Neural progenitor cell (in vitro differentiated cells): ENCODE results near the gene KCNMB2. TPM values are rescaled to one million over a fixed set of nuclear protein-coding genes. Genes with fewer than 3 reads are reported as not detected.

ENCODE experiments used
- DNase-seq: peaks from one replicate; pipeline ENCODE4 v3.0.0-alpha.2; 2016; ENCODE audit warnings: low spot score
- H2AFZ ChIP-seq: fragments of 200-600 bp; sonication (generic); replicated peaks from 2 replicates; pipeline ENCODE4 v1.6.1; 2016; ENCODE audit warnings: antibody characterized with exemption
- H3F3A ChIP-seq: fragments of 200-600 bp; sonication (generic); 2 replicates; pipeline ENCODE4 v1.6.1; 2016; ENCODE audit warnings: antibody characterized with exemption, low read depth
- H3K27ac ChIP-seq: fragments of 200-600 bp; sonication (generic); 2 replicates; pipeline ENCODE4 v1.5.1; 2016; ENCODE audit warnings: mild to moderate bottlenecking
- H3K27me3 ChIP-seq: fragments of 200-600 bp; sonication (generic); 2 replicates; pipeline ENCODE4 v1.6.1; 2016; ENCODE audit warnings: mild to moderate bottlenecking, moderate library complexity
- H3K36me3 ChIP-seq: fragments of 200-600 bp; sonication (generic); 2 replicates; pipeline ENCODE4 v1.5.1; 2016
- H3K4me1 ChIP-seq: fragments of 200-600 bp; sonication (generic); 2 replicates; pipeline ENCODE4 v1.6.1; 2016; ENCODE audit warnings: mixed run types
- H3K4me2 ChIP-seq: fragments of 200-600 bp; sonication (generic); 2 replicates; pipeline ENCODE4 v1.6.1; 2016
- H3K4me3 ChIP-seq: fragments of 200-600 bp; sonication (generic); 2 replicates; pipeline ENCODE4 v1.5.1; 2016
- H3K79me2 ChIP-seq: fragments of 200-600 bp; sonication (generic); 2 replicates; pipeline ENCODE4 v1.6.1; 2016; ENCODE audit warnings: low read depth
- H3K9ac ChIP-seq: fragments of 200-600 bp; sonication (generic); 2 replicates; pipeline ENCODE4 v1.6.1; 2016
- H3K9me3 ChIP-seq: fragments of 200-600 bp; sonication (generic); 2 replicates; pipeline ENCODE4 v1.5.1; 2016; ENCODE audit warnings: low read depth
- H4K20me1 ChIP-seq: fragments of 200-600 bp; sonication (generic); 2 replicates; pipeline ENCODE4 v1.6.1; 2016; ENCODE audit warnings: low read depth
- H3K27ac Mint-ChIP-seq: 3 replicates; pipeline ENCODE4 v1.8.0; 2021; ENCODE audit warnings: mixed read lengths
- H3K27me3 Mint-ChIP-seq: 2 replicates; pipeline ENCODE4 v1.8.0; 2022; ENCODE audit warnings: low read depth, mild to moderate bottlenecking, inconsistent platforms, moderate library complexity, mixed read lengths; ENCODE audit not compliant: insufficient read depth
- H3K36me3 Mint-ChIP-seq: 3 replicates; pipeline ENCODE4 v1.8.0; 2021; ENCODE audit warnings: mixed read lengths
- H3K4me1 Mint-ChIP-seq: 3 replicates; pipeline ENCODE4 v1.8.0; 2021; ENCODE audit warnings: mixed read lengths
- H3K4me3 Mint-ChIP-seq: 3 replicates; pipeline ENCODE4 v1.8.0; 2021; ENCODE audit warnings: mild to moderate bottlenecking, moderate library complexity, mixed read lengths
- H3K9me3 Mint-ChIP-seq: 3 replicates; pipeline ENCODE4 v1.8.0; 2020; ENCODE audit warnings: mixed read lengths
- EZH2 ChIP-seq: fragments of 200-600 bp; sonication (generic); IDR thresholded peaks from 2 replicates; pipeline ENCODE4 v1.6.1; 2017; ENCODE audit warnings: antibody characterized with exemption, mild to moderate bottlenecking, moderate library complexity
- EZH2phosphoT487 ChIP-seq: fragments of 200-600 bp; sonication (generic); IDR thresholded peaks from 2 replicates; pipeline ENCODE4 v1.6.1; 2017; ENCODE audit warnings: antibody characterized with exemption
- total RNA-seq: library from RNA; depleted of rRNA; stranded (reverse); fragments of >200 nt; gene quantifications from 2 replicates; pipeline ENCODE4 v1.2.3, GENCODE V29; 2015; ENCODE audit warnings: low replicate concordance
- TF ChIP-seq, protein P1 (sequence below): fragments of 200-600 bp; sonication (generic); IDR thresholded peaks from 2 replicates; pipeline ENCODE4 v1.5.1; 2017; ENCODE audit warnings: antibody characterized with exemption, mild to moderate bottlenecking

KCNMB2 gene
- total RNA-seq, 1 donor from 2014 or later = not detected

DNA sequence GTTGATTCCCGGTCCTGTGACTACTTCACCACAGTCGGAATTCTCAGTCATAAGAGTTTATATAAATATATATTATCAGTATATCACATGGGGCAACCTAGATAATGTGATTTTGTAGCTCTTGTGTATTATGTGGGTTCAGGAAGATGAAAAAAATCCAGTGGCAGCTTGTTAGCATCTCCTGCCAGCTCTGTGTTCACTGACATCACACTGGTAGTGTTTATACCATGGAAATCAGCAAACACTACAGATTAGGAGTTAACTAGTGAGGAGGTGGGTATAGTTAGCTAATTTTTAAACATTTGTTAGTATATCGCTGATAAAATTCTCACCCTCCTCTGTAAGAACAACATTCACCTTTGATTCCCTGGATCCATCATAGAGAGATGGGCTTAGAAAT is 44.5 kb upstream of the KCNMB2 start:
- no peaks in the 10 kb centered on the region for H3F3A ChIP-seq
- H3K27ac Mint-ChIP-seq = no peak overlapping the region
- H3K36me3 Mint-ChIP-seq = no peaks in the 10 kb centered on the region

DNA sequence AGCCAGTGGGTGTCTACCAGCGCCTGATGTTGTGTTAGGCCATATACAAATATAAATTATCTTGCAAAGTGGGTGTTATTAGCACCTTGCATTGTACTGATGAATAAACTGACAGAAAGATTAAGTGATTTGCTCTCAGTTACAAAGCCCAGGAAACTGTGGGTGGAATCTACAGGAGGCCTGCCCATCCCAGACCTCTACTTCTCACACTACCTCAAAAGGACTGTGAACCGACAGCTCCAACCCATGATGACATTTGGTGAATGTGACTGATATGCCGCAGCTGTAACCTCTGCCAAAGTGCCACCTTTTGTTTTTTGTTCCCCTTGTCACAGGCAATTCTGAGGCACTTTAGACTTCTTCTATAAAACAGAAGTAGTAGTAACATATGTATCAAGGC is 43.7 kb upstream of the KCNMB2 start:
- no peak for TF ChIP-seq EZH2
- Histone ChIP-seq H3K27ac (no peak overlapping the region), H3K9ac (no peak overlapping the region), H3F3A (no peaks in the 10 kb centered on the region), H4K20me1 (no peaks in the 10 kb centered on the region), H3K36me3 (no peaks in the 10 kb centered on the region), H3K4me1 (no peaks in the 10 kb centered on the region), H3K9me3 (no peaks in the 10 kb centered on the region), H3K79me2 (no peaks in the 10 kb centered on the region), H3K4me2 (no peak overlapping the region), H3K27me3 (no peaks in the 10 kb centered on the region), H3K4me3 (no peak overlapping the region), H2AFZ (no peak overlapping the region)
- Mint-ChIP-seq H3K9me3 (peaks cover 6% of the 10 kb centered on the region), H3K36me3 (no peaks in the 10 kb centered on the region), H3K4me1 (peaks cover 2% of the 10 kb centered on the region), H3K4me3 (no peak overlapping the region), H3K27me3 (no peaks in the 10 kb centered on the region), H3K27ac (no peak overlapping the region)
- DNase-seq = no peak

More for the DNA sequence above, 44.5 kb upstream of the KCNMB2 start:
- no peaks in the 10 kb centered on the region for H3K36me3 ChIP-seq
- no peak overlapping the region for H3K27ac ChIP-seq
- no peaks in the 10 kb centered on the region for H3K27me3 Mint-ChIP-seq
- TF ChIP-seq, protein P1, sequence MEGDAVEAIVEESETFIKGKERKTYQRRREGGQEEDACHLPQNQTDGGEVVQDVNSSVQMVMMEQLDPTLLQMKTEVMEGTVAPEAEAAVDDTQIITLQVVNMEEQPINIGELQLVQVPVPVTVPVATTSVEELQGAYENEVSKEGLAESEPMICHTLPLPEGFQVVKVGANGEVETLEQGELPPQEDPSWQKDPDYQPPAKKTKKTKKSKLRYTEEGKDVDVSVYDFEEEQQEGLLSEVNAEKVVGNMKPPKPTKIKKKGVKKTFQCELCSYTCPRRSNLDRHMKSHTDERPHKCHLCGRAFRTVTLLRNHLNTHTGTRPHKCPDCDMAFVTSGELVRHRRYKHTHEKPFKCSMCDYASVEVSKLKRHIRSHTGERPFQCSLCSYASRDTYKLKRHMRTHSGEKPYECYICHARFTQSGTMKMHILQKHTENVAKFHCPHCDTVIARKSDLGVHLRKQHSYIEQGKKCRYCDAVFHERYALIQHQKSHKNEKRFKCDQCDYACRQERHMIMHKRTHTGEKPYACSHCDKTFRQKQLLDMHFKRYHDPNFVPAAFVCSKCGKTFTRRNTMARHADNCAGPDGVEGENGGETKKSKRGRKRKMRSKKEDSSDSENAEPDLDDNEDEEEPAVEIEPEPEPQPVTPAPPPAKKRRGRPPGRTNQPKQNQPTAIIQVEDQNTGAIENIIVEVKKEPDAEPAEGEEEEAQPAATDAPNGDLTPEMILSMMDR = no peak
- no peak for TF ChIP-seq EZH2
- TF ChIP-seq EZH2phosphoT487 = no peak
- H3K4me3 Mint-ChIP-seq = no peak overlapping the region
- no peaks in the 10 kb centered on the region for H3K27me3 ChIP-seq
- H4K20me1 ChIP-seq = no peaks in the 10 kb centered on the region
- H3K4me1 ChIP-seq = no peaks in the 10 kb centered on the region
- no peak overlapping the region for H3K4me2 ChIP-seq
- H3K9ac ChIP-seq = no peak overlapping the region
- H3K4me3 ChIP-seq = no peak overlapping the region
- H3K9me3 Mint-ChIP-seq = peaks cover 2% of the 10 kb centered on the region
- H3K9me3 ChIP-seq = no peaks in the 10 kb centered on the region
- peaks cover 2% of the 10 kb centered on the region for H3K4me1 Mint-ChIP-seq
- DNase-seq = no peak
- no peaks in the 10 kb centered on the region for H3K79me2 ChIP-seq
- no peak overlapping the region for H2AFZ ChIP-seq

DNA sequence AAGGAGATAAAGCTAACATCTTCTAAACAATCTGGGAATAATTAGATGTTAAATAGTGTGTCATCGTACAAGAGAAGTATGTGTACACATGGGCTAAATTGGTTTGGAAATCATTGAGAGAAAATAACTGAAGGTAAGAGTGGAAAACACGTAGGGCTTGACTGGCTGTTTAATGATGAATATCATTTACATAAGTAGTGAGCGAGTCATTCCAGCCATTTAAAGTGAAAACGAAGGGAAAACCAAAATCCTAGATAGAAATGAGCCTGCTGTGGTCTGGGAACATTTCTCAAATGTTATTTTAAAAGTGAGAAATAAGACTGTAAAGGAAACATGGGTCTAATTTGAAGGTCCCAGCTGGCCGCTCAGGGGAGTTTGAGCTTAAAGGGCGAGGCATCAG is 41.9 kb upstream of the KCNMB2 start:
- no peaks in the 10 kb centered on the region for H3K27me3 Mint-ChIP-seq
- no peak overlapping the region for H2AFZ ChIP-seq
- no peaks in the 10 kb centered on the region for H3K27me3 ChIP-seq
- H3K9me3 ChIP-seq = no peaks in the 10 kb centered on the region
- DNase-seq = no peak
- peaks cover 6% of the 10 kb centered on the region for H3K4me1 Mint-ChIP-seq
- no peaks in the 10 kb centered on the region for H3K36me3 Mint-ChIP-seq
- no peak overlapping the region for H3K27ac Mint-ChIP-seq
- no peaks in the 10 kb centered on the region for H3K36me3 ChIP-seq
- H3K4me3 Mint-ChIP-seq = no peak overlapping the region
- no peak overlapping the region for H3K27ac ChIP-seq
- H3K9ac ChIP-seq = no peak overlapping the region
- no peak for TF ChIP-seq EZH2
- TF ChIP-seq, protein P1 = no peak
- TF ChIP-seq EZH2phosphoT487 = no peak
- H3K79me2 ChIP-seq = no peaks in the 10 kb centered on the region
- H3K4me3 ChIP-seq = no peak overlapping the region
- H3F3A ChIP-seq = no peaks in the 10 kb centered on the region
- peaks cover 6% of the 10 kb centered on the region for H3K9me3 Mint-ChIP-seq
- H3K4me2 ChIP-seq = no peak overlapping the region
- no peaks in the 10 kb centered on the region for H4K20me1 ChIP-seq
- no peaks in the 10 kb centered on the region for H3K4me1 ChIP-seq

DNA sequence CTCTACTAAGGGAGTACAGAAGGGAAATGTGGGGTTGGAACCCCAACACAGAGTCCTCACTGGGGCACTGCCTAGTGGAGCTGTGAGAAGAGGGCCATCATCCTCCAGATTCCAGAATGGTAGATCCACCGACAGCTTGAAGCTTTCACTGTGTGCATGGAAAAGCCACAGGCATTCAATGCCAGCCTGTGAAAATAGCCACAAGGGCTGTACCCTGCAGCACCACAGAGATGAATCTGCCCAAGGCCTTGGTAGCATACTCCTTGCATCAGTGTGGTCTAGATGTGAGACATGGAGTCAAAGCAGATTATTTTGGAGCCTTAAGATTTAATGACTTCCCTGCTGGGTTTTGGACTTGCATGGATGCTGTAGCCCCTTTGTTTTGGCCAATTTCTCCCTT is 39.3 kb upstream of the KCNMB2 start:
- TF ChIP-seq, protein P1 = no peak
- TF ChIP-seq EZH2 = no peak
- no peak for TF ChIP-seq EZH2phosphoT487
- Histone ChIP-seq H3K79me2 (no peaks in the 10 kb centered on the region), H3K27me3 (no peaks in the 10 kb centered on the region), H3K27ac (no peak overlapping the region), H4K20me1 (no peaks in the 10 kb centered on the region), H3K4me3 (no peak overlapping the region), H3K4me2 (no peak overlapping the region), H3F3A (no peaks in the 10 kb centered on the region), H3K36me3 (no peaks in the 10 kb centered on the region), H3K9me3 (no peaks in the 10 kb centered on the region), H3K4me1 (no peaks in the 10 kb centered on the region), H3K9ac (no peak overlapping the region), H2AFZ (no peak overlapping the region)
- Mint-ChIP-seq H3K36me3 (no peaks in the 10 kb centered on the region), H3K4me1 (peaks cover 6% of the 10 kb centered on the region), H3K4me3 (no peak overlapping the region), H3K27ac (no peak overlapping the region), H3K9me3 (peaks cover 6% of the 10 kb centered on the region), H3K27me3 (no peaks in the 10 kb centered on the region)
- no peak for DNase-seq
